ENCODE results near the gene XCR1. TPM values are rescaled to one million over a fixed set of nuclear protein-coding genes. Genes with fewer than 3 reads are reported as not detected.

Gene XCR1
- total and polyA plus RNA-seq, 9 of the 15 experiments (the other 6 are each of a cell fraction or from before 2014, with no cell fraction given), result not detected

- TF ChIP-seq, protein P1, sequence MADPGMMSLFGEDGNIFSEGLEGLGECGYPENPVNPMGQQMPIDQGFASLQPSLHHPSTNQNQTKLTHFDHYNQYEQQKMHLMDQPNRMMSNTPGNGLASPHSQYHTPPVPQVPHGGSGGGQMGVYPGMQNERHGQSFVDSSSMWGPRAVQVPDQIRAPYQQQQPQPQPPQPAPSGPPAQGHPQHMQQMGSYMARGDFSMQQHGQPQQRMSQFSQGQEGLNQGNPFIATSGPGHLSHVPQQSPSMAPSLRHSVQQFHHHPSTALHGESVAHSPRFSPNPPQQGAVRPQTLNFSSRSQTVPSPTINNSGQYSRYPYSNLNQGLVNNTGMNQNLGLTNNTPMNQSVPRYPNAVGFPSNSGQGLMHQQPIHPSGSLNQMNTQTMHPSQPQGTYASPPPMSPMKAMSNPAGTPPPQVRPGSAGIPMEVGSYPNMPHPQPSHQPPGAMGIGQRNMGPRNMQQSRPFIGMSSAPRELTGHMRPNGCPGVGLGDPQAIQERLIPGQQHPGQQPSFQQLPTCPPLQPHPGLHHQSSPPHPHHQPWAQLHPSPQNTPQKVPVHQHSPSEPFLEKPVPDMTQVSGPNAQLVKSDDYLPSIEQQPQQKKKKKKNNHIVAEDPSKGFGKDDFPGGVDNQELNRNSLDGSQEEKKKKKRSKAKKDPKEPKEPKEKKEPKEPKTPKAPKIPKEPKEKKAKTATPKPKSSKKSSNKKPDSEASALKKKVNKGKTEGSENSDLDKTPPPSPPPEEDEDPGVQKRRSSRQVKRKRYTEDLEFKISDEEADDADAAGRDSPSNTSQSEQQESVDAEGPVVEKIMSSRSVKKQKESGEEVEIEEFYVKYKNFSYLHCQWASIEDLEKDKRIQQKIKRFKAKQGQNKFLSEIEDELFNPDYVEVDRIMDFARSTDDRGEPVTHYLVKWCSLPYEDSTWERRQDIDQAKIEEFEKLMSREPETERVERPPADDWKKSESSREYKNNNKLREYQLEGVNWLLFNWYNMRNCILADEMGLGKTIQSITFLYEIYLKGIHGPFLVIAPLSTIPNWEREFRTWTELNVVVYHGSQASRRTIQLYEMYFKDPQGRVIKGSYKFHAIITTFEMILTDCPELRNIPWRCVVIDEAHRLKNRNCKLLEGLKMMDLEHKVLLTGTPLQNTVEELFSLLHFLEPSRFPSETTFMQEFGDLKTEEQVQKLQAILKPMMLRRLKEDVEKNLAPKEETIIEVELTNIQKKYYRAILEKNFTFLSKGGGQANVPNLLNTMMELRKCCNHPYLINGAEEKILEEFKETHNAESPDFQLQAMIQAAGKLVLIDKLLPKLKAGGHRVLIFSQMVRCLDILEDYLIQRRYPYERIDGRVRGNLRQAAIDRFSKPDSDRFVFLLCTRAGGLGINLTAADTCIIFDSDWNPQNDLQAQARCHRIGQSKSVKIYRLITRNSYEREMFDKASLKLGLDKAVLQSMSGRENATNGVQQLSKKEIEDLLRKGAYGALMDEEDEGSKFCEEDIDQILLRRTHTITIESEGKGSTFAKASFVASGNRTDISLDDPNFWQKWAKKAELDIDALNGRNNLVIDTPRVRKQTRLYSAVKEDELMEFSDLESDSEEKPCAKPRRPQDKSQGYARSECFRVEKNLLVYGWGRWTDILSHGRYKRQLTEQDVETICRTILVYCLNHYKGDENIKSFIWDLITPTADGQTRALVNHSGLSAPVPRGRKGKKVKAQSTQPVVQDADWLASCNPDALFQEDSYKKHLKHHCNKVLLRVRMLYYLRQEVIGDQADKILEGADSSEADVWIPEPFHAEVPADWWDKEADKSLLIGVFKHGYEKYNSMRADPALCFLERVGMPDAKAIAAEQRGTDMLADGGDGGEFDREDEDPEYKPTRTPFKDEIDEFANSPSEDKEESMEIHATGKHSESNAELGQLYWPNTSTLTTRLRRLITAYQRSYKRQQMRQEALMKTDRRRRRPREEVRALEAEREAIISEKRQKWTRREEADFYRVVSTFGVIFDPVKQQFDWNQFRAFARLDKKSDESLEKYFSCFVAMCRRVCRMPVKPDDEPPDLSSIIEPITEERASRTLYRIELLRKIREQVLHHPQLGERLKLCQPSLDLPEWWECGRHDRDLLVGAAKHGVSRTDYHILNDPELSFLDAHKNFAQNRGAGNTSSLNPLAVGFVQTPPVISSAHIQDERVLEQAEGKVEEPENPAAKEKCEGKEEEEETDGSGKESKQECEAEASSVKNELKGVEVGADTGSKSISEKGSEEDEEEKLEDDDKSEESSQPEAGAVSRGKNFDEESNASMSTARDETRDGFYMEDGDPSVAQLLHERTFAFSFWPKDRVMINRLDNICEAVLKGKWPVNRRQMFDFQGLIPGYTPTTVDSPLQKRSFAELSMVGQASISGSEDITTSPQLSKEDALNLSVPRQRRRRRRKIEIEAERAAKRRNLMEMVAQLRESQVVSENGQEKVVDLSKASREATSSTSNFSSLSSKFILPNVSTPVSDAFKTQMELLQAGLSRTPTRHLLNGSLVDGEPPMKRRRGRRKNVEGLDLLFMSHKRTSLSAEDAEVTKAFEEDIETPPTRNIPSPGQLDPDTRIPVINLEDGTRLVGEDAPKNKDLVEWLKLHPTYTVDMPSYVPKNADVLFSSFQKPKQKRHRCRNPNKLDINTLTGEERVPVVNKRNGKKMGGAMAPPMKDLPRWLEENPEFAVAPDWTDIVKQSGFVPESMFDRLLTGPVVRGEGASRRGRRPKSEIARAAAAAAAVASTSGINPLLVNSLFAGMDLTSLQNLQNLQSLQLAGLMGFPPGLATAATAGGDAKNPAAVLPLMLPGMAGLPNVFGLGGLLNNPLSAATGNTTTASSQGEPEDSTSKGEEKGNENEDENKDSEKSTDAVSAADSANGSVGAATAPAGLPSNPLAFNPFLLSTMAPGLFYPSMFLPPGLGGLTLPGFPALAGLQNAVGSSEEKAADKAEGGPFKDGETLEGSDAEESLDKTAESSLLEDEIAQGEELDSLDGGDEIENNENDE (IDR thresholded peaks at IDR 0.05; ENCODE audit: low read depth, low read length), result no peak
- TF ChIP-seq, protein P2, sequence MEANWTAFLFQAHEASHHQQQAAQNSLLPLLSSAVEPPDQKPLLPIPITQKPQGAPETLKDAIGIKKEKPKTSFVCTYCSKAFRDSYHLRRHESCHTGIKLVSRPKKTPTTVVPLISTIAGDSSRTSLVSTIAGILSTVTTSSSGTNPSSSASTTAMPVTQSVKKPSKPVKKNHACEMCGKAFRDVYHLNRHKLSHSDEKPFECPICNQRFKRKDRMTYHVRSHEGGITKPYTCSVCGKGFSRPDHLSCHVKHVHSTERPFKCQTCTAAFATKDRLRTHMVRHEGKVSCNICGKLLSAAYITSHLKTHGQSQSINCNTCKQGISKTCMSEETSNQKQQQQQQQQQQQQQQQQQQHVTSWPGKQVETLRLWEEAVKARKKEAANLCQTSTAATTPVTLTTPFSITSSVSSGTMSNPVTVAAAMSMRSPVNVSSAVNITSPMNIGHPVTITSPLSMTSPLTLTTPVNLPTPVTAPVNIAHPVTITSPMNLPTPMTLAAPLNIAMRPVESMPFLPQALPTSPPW (CRISPR knock-in tag; IDR thresholded peaks at IDR 0.05), result peak; percentile 77
- peak; percentile 74 for TF ChIP-seq MYC (IDR thresholded peaks at IDR 0.05; ENCODE audit: low read depth, low read length)
- TF ChIP-seq MYC (CRISPR knock-in tag; IDR thresholded peaks at IDR 0.05; ENCODE audit: borderline replicate concordance, low read depth), result no peak
- no peak for TF ChIP-seq MYNN (IDR thresholded peaks at IDR 0.05)
- TF ChIP-seq MYNN (CRISPR knock-in tag; IDR thresholded peaks at IDR 0.05), result no peak
- peak; percentile 40; the same call in 1 of the 2 replicates for TF ChIP-seq ZNF395 (CRISPR knock-in tag; IDR thresholded peaks at IDR 0.05)
- TF ChIP-seq, protein P3, sequence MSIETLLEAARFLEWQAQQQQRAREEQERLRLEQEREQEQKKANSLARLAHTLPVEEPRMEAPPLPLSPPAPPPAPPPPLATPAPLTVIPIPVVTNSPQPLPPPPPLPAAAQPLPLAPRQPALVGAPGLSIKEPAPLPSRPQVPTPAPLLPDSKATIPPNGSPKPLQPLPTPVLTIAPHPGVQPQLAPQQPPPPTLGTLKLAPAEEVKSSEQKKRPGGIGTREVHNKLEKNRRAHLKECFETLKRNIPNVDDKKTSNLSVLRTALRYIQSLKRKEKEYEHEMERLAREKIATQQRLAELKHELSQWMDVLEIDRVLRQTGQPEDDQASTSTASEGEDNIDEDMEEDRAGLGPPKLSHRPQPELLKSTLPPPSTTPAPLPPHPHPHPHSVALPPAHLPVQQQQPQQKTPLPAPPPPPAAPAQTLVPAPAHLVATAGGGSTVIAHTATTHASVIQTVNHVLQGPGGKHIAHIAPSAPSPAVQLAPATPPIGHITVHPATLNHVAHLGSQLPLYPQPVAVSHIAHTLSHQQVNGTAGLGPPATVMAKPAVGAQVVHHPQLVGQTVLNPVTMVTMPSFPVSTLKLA (conservative IDR thresholded peaks at IDR 0.05), result peak in 1 of 2 experiments; percentile 47; a peak in 2 of 4 replicates
- peak; percentile 21; the same call in 1 of the 2 replicates for TF ChIP-seq ZBTB7A (IDR thresholded peaks at IDR 0.05; ENCODE audit: borderline replicate concordance, control insufficient read depth, low read depth, low read length)
Observed at GRCh38 chr3:45994419-45995235, 32.7 kb downstream of the XCR1 start (continued).

Data from K562 (cell line).